HG02943 (cell line): Measurements from ENCODE around the gene PAK5.

Source experiments
- ATAC-seq: cut with Tn5 transposase; IDR thresholded peaks from one replicate; pipeline ENCODE4 v1.9.1; 2021; ENCODE audit warnings: mild to moderate bottlenecking, low read depth, moderate library complexity; ENCODE audit not compliant: unreplicated experiment

PAK5 gene

GRCh38 chr20:9506964-9507369 lies 331.9 kb downstream of the PAK5 start:
- no peak for ATAC-seq

DNA sequence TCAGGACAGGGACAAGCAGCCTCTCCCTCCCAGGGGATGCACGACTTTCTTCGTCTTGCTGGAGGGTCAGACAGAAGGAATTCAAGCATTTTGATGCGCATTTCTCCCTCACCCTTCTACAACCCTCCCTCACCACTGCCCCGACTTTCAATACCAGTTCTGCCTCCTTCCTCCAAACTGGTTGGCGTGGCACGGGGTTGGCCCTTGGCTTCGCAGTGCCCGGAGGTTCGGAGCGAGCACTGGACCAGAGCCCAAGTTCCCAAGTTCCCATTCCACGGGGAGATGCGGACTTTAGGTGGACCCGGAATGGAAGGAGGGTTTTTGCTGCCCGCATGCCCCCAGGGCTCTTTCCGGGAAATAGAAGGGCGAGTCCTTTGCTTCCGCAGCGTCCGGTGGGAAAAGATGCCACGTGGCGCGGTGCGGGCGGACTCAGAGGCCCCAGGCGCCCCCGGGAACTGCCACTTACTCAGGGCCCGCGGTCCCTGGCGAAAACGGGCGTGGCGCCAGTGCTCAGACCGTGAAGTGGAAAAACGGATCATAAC lies 332.5 kb downstream of the PAK5 start:
- no peak for ATAC-seq

GRCh38 chr20:9503526-9504245 lies 335.2 kb downstream of the PAK5 start:
- no peak for ATAC-seq

- ATAC-seq, result no peak
Measured at GRCh38 chr20:9501473-9501872, 337.4 kb downstream of the PAK5 start.

GRCh38 chr20:9500121-9500520 lies 338.8 kb downstream of the PAK5 start:
- no peak for ATAC-seq

- no peak for ATAC-seq
Measured at GRCh38 chr20:9499126-9499899, 339.6 kb downstream of the PAK5 start.

DNA sequence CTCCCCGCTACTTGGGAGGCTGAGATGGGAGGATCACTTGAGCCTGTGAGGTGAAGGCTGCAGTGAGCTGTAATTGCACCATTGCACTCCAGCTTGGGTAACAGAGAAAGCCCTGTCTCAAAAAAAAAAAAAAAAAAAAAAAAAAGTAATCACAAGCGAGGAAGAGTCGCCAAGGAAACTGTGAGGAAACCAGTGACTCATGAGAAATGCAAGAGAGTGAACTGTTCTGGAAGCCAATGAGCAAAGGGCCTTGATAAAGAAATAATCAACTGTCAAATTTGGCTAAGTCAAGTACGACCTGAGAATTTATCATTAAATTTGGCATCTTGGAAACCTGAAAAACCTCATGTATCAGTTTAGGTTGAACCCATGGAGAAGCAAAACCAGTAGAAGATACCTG lies 340.6 kb downstream of the PAK5 start:
- ATAC-seq, result no peak

DNA sequence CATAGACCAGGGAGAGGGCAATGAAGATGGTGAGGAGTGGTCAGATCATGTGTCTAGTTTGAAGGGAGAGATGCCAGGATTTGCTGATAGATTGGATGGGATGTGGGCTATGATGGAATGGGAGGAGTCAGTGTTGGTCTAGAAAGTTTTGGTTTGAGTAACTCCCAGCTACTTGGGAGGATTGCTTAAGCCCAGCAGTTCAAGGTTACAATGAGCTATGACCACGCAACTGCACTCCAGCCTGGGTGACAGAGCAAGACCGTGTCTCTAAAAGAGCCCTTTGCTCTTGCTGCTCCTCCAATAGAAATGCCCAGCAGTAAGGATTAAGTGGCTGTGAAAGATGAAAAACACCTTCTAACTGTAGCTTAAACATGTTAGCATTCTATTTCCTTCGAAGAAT lies 342.7 kb downstream of the PAK5 start:
- no peak for ATAC-seq

GRCh38 chr20:9495701-9496100 lies 343.2 kb downstream of the PAK5 start:
- ATAC-seq, result no peak

- no peak for ATAC-seq
Measured at GRCh38 chr20:9493803-9494202, 345.1 kb downstream of the PAK5 start.

DNA sequence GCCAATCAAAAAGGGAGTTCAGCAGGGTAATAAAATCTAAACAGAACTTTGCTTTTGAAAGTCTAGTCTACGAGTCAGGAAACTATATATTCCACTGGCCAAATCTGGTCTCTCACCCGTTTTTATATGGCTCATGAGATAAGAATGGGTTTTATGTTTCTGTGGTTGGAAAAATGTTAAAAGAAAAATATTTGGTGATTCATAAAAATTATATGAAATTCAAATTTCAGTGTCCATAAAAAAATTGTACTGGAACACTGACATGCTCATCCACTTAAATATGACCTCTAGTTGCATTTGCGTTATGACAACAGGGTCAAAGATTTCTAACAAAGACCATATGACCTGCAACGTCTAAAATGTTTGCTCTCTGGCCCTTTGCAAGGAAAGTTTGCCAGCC lies 346.8 kb downstream of the PAK5 start:
- no peak for ATAC-seq

DNA sequence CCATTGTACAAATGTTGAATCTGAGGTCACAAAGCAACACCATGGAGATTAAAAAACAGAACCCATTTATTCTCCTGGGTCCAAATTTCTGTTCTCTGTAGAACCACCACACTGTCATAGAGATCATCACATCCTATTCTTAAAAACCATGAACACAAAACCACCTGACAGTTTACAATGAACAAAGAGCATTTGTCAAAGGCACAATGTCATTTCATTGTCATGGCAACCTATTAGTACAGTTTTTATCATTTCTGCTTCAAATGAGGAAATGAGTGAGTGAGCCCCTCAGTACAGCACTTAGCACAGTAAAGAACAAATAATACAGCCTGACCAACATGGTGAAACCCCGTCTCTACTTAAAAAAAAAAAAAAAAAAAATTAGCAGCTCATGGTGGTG lies 347.6 kb downstream of the PAK5 start:
- no peak for ATAC-seq

DNA sequence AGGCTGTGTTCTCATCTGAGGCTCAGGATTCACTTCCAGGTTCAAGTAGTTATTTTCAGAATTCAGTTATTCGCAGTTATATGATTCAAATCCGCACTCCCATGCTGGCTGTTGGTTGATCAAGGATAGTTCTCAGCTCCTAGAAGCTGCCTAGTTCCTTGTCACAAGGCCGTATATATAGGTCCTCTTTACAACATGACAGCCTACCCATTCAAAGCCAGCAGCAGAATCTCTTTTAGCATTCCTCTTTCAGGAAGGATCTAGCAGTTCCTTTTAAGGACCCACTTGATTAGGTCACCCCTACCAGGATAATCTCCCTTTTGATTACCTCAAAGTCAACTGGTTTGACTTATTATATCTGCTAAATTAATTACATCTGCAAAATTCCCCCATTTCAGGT lies 348.2 kb downstream of the PAK5 start:
- no peak for ATAC-seq

DNA sequence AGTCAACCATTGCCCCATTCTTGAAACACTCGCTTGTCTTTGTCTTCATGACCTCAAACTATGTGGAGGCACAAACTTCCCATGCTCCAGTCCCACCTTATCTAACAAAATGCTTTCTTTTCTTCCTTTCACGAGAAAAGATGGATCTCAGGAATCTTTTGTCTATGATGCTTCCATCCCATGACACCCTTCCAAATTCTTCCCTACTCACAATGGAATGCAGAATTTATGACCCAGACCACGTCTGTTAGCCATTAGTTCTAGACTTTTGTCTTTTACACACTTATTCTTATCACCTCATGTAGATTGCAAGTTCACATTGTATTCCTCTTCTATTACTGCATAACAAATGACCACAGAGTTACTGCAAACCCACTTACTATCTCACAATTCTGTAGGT lies 348.7 kb downstream of the PAK5 start:
- ATAC-seq, result no peak

DNA sequence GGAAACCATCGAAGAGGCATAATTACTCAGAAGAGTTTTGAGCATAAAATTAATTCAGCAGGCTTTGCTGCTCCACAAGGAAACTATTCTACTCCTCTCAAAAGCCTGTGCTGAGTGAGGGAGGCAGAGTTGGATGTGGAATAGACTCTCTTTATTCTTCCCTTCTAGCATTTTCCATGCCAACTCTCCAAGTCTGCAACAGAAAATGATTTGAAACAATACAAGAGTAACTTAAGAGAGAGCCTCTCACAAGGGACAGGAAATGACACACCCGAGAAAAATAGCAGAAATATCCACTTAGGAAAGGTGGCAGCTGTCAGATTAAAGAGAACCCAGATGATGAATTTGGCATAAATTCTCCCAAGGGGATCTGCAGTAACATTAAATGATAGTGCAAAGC lies 350.8 kb downstream of the PAK5 start:
- ATAC-seq, result no peak
